GM12878 (cell line): ENCODE results near the gene ANO1.

ENCODE experiments used
- GATAD2B ChIP-seq: fragments of 450-650 bp; conservative IDR thresholded peaks from 2 replicates; pipeline ENCODE4 v1.6.1; 2017; ENCODE audit warnings: low read depth, mild to moderate bottlenecking, moderate library complexity
- MXI1 ChIP-seq: fragments of 150-350 bp; IDR thresholded peaks from 2 replicates; pipeline ENCODE4 v1.6.1; 2011; ENCODE audit warnings: low read depth, mild to moderate bottlenecking, inconsistent platforms, low read length, improper control_type of control experiment
- MYB ChIP-seq: fragments of 150-350 bp; IDR thresholded peaks from 2 replicates; pipeline ENCODE4 v1.6.1; 2014; ENCODE audit warnings: mild to moderate bottlenecking, low read depth, low read length, borderline replicate concordance
- PAX8 ChIP-seq: fragments of 450-650 bp; IDR thresholded peaks from 2 replicates; pipeline ENCODE4 v1.6.1; 2017; ENCODE audit warnings: mild to moderate bottlenecking, moderate library complexity
- PML ChIP-seq: IDR thresholded peaks from 2 replicates; pipeline ENCODE4 v1.6.1; 2012; ENCODE audit warnings: low read length, inconsistent platforms
- RAD51 ChIP-seq: fragments of 450-650 bp; IDR thresholded peaks from 2 replicates; pipeline ENCODE4 v1.6.1; 2016; ENCODE audit warnings: moderate library complexity, mild to moderate bottlenecking, inconsistent platforms
- ZSCAN29 ChIP-seq: fragments of 450-650 bp; IDR thresholded peaks from 2 replicates; pipeline ENCODE4 v1.6.1; 2017; ENCODE audit warnings: mild to moderate bottlenecking, moderate library complexity
- TF ChIP-seq, protein P1 (sequence below), 3 experiments: IDR thresholded peaks in 2 of 3; conservative IDR thresholded peaks in 1 of 3; 2 replicates each; pipeline ENCODE4 v1.5.1; 2011; ENCODE audit warnings: low read depth in 3 of 3, low read length in 3 of 3, mild to moderate bottlenecking in 3 of 3, control low read depth in 2 of 3, moderate library complexity in 2 of 3, inconsistent platforms in 1 of 3, mixed read lengths in 1 of 3; ENCODE audit not compliant: control insufficient read depth in 2 of 3, insufficient read depth in 1 of 3; ENCODE audit errors: extremely low read depth in 1 of 3

DNA sequence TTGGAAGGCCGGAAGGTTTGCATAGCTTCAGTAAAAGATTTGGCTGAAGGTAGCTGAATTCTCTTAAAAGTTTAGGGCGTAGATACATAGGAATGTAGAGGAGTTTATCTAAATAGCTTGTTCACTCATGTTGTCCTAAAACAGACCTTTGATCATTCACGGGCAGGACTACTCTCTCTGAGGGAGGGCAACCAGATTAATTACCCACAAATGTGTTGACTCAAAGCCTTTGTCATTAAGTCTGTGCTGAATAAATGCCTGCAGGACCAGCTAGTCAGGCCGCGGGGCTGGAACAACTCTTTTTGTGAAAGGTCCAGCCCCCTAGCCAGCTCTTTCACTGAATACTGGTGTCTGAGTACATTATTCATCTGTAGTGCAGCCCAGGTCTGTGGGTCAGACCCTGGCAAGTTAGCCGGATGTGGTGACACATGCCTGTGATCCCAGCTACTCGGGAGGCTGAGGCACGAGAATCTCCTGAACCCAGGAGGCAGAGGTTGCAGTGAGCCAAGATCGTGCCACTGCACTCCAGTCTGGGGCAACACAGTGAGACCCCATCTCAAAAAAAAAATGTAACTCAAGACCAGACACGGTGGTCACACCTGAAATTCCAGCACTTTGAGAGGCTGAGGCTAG, 122.2 kb downstream of the ANO1 start:
- TF ChIP-seq RAD51 (no peak), ZSCAN29 (no peak), PAX8 (no peak), GATAD2B (no peak), PML (no peak), MYB (no peak), MXI1 (no peak)
- TF ChIP-seq, protein P1, sequence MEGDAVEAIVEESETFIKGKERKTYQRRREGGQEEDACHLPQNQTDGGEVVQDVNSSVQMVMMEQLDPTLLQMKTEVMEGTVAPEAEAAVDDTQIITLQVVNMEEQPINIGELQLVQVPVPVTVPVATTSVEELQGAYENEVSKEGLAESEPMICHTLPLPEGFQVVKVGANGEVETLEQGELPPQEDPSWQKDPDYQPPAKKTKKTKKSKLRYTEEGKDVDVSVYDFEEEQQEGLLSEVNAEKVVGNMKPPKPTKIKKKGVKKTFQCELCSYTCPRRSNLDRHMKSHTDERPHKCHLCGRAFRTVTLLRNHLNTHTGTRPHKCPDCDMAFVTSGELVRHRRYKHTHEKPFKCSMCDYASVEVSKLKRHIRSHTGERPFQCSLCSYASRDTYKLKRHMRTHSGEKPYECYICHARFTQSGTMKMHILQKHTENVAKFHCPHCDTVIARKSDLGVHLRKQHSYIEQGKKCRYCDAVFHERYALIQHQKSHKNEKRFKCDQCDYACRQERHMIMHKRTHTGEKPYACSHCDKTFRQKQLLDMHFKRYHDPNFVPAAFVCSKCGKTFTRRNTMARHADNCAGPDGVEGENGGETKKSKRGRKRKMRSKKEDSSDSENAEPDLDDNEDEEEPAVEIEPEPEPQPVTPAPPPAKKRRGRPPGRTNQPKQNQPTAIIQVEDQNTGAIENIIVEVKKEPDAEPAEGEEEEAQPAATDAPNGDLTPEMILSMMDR (IDR thresholded peaks at IDR 0.05 in 2 of 3, conservative IDR thresholded peaks at IDR 0.05 in 1 of 3; ENCODE audit: control insufficient read depth in 2 of 3, extremely low read depth in 1 of 3, insufficient read depth in 1 of 3, low read depth in 3 of 3, low read length in 3 of 3), result no peak
